ENCODE measurements around the gene TNRC6C.

DNA sequence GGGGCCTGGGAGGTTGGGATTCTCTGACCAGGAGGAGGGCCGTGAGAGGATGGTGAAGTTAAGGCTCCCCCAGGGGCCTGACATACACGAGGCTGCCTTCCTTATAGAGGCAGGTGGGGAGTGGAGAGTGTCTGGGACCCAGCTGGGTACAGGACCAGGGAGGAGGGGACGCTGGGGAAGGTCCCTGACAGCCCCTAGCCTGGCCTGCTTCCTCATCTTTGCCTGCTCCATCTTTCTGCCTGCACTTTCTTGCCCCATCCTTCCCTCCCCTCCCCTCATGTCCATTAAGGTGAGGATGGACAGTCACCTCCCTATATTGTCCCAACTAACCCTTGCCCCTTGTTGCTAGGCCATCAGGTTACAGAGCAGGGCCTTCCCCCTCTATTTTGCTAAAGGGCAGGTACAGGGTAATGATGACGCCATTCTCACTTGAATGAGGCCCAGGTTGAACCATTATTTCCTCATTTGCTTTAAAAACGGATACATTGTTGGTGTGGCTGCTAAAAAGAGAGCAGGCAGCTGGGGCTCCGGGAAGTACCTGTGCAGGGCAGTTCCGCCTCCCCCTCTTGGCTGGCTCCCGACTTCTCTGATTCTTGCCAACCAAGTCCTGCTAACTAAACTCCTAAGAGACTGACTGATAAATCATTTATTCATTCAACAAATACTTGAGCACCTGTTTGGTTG lies 189.0 kb downstream of the TNRC6C start:
- TF ChIP-seq, protein P1, sequence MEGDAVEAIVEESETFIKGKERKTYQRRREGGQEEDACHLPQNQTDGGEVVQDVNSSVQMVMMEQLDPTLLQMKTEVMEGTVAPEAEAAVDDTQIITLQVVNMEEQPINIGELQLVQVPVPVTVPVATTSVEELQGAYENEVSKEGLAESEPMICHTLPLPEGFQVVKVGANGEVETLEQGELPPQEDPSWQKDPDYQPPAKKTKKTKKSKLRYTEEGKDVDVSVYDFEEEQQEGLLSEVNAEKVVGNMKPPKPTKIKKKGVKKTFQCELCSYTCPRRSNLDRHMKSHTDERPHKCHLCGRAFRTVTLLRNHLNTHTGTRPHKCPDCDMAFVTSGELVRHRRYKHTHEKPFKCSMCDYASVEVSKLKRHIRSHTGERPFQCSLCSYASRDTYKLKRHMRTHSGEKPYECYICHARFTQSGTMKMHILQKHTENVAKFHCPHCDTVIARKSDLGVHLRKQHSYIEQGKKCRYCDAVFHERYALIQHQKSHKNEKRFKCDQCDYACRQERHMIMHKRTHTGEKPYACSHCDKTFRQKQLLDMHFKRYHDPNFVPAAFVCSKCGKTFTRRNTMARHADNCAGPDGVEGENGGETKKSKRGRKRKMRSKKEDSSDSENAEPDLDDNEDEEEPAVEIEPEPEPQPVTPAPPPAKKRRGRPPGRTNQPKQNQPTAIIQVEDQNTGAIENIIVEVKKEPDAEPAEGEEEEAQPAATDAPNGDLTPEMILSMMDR (IDR thresholded peaks at IDR 0.05; ENCODE audit: low read depth, low read length) = no peak
- TF ChIP-seq POLR2A (IDR thresholded peaks at IDR 0.05; ENCODE audit: extremely low read depth, insufficient read length) (no peak), MYC (IDR thresholded peaks at IDR 0.05; ENCODE audit: low read depth, low read length) (no peak)
- TF ChIP-seq, protein P2, sequence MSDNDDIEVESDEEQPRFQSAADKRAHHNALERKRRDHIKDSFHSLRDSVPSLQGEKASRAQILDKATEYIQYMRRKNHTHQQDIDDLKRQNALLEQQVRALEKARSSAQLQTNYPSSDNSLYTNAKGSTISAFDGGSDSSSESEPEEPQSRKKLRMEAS (IDR thresholded peaks at IDR 0.05; ENCODE audit: low read depth, low read length) = no peak

Data from NB4 (cell line).